Measurements from ENCODE around the gene TBCK.

GRCh38 chr4:106105697-106106096 lies 210.3 kb downstream of the TBCK start:
- TF ChIP-seq EZH2 (IDR thresholded peaks at IDR 0.05; ENCODE audit: borderline replicate concordance, low read depth, low read length, severe bottlenecking) (no peak), CTCF (IDR thresholded peaks at IDR 0.05; ENCODE audit: extremely low read depth in 1 of 2, insufficient read depth in 1 of 2, low read depth in 1 of 2, low read length in 2 of 2) (no peak), POLR2AphosphoS5 (IDR thresholded peaks at IDR 0.05; ENCODE audit: insufficient read depth, low read depth, low read length) (no peak)
